T47D (cell line): ENCODE data around the gene MICALL2.

ENCODE experiments used
- DNase-seq, 2 experiments: peaks; one replicate each; pipeline versions ENCODE4 v3.0.0 to v3.0.0-alpha.2; 2011 to 2012; ENCODE audit warnings: low read depth in 1 of 2, low spot score in 1 of 2
- JUND ChIP-seq: IDR thresholded peaks from 2 replicates; pipeline ENCODE4 v1.6.1; 2012; ENCODE audit warnings: low read depth
- in situ Hi-C: cut with HindIII; loops from 2 replicates; pipeline ENCODE4 v1.10.0; 2016; ENCODE audit warnings: low sequenced_read_pairs, low pct_unique_long_range_greater_than_20kb

Gene MICALL2

DNA sequence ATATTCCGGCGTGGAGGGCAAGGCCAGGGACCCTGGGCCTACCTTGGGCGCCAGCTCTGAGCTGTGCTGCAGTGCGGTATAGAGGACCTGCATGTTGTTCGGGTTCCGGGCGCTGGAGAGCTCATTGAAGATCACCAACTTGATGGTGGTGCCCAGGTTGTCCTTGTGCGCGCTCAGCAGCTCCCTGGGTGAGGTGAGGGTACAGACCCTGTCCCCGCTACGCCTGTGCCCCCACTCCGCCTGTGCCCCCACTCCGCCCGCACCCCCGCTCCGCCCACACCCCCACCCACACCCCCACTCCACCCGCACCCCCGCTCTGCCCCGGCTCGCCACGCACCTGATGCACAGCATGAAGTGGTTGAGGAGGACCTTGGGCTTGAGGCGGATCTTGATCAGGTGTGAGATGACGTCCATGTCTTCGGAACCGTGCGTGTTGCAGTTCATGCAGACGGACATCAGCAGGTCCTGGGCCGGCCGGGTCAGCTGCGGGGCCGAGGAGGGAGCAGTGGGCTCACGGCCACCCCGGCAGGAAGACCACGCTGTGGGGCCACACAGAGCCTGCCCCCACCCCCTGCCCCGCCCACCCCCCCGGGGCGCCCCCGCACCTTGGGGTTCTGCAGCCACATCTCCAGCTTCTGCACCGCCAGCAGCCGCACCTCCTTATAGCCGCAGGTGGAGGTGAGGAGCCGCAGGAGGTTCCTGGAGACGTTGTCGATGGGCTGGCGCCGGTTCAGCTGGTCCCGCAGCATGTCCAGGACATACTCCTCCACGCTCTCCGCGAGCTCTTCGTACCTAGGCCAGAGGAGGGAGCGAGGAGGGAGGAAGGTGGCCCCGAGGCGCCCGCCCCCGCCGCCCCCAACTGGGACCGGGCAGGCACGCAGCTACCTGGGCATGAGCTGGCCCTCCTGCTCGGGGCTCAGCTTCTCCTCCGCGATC is 39.4 kb upstream of the MICALL2 start:
- no peak for DNase-seq
- in situ Hi-C loops, result no loop called here
- TF ChIP-seq JUND, result no peak

DNA sequence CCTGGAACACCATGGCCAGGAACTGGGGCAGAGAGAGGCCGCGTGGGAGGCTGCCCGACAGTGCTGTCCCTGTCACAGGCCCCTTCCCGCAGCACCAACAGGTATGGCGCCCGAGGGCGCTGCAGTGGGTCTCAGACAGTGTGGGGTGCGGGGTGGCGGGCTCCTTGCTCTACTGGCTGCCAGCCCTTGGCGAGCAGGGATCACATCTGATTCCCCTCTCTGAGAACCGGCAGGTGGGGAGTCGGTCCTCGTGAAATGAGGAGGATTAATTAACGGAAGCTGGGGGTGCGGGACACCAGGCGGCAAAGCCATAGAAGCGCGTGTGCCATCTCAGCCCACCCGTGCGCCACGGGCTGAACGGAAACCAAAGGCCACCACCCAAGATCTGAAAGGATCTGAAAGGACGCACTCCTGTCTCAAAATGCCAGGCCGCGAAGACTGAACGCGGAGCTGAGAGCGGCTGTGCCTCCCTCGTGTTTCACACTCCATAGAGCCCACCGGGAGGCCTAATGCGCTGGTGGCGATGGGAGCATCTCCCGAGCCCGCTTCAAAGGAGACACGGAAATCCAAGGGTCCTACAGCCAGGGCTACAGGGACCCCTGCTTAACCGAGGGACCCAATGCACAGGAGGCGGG is 38.1 kb upstream of the MICALL2 start:
- no peak for TF ChIP-seq JUND
- no peak for DNase-seq
- in situ Hi-C loops, result no loop called here

DNA sequence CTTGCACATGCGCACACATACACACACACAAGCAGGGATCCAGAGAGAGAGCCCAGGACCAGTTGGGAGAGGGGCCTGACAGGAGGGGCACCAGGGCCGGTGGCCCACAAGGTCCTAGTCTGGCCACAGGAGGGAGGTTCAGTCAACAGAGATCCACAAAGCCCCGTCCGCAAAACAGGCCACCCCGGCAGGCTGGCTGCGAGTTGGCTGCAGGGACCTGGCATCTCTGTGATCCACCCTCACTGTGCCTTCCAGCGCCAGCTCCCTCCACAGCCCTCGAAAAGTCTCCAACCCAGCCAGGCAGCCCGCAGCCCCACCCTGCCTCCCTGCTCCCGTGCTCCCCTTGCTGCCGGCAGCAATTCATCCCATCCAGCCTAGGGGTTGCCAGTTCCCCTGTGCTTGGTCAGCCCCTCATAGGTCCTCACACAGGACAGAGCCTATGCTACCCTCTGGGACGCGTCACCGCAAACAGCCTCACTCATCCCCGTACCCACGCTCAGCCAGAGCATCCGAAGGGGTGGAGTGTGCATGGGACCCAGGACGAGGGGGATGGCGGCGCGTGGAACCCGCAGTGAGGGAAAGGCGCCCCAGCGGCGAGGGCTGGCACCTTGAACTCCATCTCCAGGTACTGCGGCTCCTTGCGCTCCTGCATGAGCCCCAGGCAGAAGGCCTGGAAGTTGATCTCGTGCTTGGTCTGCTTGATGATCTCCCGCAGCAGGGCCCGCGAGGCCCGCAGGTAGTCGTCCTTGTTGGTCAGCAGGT is 37.4 kb upstream of the MICALL2 start:
- in situ Hi-C loops, result no loop called here
- no peak for TF ChIP-seq JUND
- DNase-seq, result no peak

DNA sequence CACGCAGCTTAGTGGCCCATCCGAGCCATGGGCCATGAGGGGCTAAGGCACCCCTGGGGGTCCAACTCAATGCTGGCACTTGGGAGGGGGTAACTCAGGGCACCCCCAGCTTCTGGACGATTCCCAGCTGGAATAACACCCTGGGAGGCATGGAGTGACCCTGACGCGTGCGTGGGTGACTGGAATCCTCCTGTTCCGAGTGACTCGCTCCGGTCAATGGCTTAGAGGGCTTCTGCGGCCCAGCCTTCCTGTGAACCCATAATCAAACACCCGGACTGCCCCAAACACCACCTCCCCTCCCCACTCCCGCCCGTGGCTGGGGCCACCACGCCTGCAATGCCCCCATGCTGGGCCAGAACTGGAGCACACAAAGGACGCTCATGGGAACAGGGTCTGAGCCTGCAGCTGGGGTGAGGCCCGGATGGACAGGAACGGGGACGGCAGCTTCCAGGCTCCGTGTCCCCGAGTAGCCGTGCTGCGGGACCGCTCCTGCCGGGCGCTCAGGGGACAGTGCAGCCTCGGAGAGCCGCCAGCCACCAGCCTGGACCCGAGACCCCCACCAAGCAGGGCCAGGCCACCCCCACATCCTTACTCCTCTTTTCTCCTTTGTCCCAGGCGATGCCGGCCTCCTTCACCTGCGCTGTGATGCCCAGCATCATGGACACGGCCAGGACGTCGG is 36.4 kb upstream of the MICALL2 start:
- no peak for TF ChIP-seq JUND
- DNase-seq, result no peak
- in situ Hi-C loops, result no loop called here

DNA sequence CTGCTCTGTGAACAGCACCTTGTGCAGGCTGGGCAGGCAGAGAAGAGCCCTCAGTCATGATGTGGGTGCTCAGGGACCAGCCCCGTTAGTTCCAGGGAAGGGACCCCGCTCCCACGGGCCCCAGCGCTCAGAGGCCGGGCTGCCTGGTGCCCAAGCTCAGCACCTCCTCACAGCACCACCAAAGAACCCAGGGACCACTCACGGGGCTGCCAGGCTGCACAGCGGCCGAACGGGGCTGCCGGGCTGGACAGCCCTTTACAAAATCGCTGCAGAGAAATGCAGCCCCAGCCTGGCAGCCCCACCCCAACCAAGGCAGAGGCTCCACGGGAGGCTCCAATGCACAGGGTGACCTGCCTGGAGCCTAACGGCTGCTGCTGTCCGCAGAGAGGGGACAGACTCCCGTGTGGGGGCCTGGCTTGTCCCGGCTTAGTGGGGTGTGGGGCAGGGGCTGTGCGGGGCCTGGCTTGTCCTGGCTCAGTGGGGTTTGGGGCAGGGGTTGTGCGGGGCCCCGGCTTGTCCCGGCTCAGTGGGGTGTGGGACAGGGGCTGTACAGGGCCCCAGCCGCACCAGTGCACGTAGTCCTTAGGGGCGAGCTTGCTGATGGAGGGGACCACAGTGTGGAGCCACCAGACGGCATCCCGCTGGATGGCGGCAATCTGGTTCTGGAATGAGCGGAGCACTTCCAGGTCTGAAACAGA is 35.7 kb upstream of the MICALL2 start:
- no peak for TF ChIP-seq JUND
- DNase-seq, result no peak
- in situ Hi-C loops, result no loop called here

DNA sequence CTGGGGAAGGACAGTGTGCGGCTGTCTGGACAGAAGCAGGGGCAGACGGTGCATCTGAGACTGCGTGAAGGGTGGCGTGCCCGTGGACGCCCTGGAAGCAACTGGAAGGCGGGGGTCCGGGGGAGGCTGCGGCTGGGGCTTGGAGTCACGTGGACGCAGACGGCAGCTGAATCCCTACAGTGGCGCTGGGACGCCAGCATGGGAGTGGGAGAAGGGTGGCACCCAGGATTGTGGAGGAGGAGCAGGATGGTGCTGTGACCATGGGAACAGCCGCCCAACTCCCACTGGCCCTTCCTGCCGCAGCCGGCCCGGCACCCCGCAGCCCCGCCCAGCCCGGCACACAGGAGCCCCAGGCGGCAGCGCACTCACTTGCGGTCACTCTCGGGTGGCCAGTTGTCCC is 35.2 kb upstream of the MICALL2 start:
- no peak for DNase-seq
- in situ Hi-C loops, result no loop called here
- TF ChIP-seq JUND, result no peak

DNA sequence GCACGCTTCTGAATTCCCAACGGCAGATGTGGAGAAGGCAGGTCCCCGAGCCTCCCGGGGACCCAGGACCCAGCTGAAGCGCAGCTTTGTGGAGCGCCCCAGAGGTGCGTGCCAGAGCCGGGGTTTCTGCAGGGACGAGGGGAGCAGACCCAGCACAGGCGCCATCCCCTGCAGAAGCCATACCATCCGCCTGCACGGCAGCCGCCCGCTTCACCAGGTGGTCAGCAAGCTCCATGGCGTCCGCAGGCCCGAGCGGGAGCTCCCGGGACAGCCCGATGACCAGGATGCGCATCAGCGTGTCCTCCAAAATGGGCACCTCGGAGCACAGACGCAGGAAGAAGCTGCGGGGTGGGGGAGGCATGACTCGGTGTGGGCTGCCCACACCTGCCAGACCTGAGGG is 34.3 kb upstream of the MICALL2 start:
- no peak for TF ChIP-seq JUND
- no peak for DNase-seq
- in situ Hi-C loops, result no loop called here

DNA sequence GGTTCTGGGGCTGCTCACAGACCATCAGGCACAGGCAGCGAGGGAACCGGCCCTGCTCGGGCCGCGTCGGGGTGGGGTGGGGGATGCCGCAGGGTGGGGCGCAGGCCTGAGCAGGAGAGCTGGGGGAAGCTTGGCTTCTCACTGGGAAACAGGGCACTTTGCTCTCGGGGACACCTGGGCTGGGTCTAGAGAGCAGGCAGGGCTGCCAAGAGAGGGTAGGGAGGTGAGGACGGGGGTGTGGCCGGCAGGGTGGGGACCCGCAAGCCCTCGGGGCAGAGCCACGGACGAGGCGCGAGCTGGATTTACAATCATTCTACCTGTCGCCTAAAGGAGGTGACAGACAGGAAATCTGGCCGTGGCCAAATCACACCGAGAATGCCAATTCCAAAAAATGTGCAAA is 33.9 kb upstream of the MICALL2 start:
- in situ Hi-C loops, result no loop called here
- TF ChIP-seq JUND, result no peak
- no peak for DNase-seq

DNA sequence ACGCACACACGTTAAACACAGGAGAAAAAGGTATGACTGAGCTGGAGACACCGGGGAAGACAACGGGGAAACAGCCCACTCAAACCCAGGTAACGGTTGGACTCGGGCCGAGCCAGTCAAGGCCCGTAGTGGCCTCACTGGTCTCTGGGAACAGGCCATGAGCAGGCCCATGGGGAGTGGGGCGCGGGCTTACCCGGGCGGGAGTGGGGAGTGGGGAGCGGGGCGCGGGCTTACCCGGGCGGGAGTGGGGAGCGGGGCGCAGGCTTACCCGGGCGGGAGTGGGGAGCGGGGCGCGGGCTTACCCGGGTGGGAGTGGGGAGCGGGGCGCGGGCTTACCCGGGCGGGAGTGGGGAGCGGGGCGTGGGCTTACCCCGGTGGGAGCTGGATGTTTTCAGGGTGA is 33.4 kb upstream of the MICALL2 start:
- in situ Hi-C loops, result no loop called here
- no peak for TF ChIP-seq JUND
- DNase-seq, result no peak

DNA sequence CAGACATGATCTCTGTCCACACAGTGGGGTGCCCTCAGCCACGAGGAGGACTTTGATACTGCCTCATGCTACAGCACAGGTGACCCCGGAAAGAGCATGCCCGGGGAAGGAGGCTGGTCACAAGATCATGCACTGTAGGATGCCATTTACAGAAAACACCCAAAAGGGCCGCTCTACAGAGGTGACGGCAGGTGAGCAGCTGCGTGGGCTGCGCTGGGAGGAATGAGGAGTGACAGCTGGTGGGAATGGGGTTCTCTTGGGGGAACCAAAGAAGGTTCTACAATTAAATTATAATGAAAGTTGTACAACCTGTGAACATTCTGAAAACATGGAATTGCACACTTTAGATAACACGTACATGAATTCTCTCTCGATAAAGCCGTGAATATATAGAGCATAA is 33.0 kb upstream of the MICALL2 start:
- DNase-seq, result no peak
- in situ Hi-C loops, result no loop called here
- no peak for TF ChIP-seq JUND

DNA sequence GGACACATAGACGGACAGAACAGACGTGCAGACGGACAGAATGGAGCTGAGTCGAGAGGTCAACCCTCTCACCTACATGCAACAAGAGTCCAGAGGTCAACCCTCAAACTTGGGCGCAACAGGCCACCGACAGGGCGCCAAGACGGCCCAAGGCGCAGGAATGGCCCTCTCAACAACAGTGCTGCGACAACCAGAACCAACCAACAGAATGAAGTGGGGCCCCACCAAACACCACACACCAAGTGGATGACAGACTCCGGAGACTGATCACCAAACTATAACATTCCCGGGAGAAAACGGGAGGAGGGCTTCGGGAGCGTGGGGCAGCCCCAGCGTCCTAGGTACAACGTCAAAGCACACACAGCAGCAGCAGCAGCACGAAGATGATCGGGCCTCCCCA is 31.6 kb upstream of the MICALL2 start:
- DNase-seq, result no peak
- in situ Hi-C loops, result no loop called here
- no peak for TF ChIP-seq JUND

DNA sequence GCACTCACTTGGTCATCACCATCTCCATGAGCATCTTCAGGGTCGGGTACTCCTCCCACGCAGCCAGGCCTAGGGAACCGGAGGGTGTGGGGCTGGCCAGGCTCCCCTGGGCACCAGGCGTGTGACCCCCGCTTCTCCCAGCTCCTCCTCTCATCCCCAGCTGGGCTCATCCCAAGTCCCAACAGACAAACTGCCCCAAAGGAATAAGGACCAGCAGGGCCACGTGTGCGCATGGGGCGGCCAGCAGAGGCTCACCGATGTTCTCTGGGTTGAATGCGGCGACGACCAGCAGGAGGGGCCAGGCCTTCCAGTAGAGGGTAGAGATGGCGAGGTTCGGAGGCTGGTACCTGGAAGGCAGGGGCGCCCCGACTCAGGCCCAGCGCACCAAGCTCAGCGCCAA is 30.1 kb upstream of the MICALL2 start:
- in situ Hi-C loops, result no loop called here
- TF ChIP-seq JUND, result no peak
- no peak for DNase-seq
